GM21515 (cell line): ENCODE data around the gene FBXO46.
A peak's percentile ranks its signal among the peaks of the same experiment; 100 is the strongest.

ENCODE experiments used
- ATAC-seq: cut with Tn5 transposase; IDR thresholded peaks from one replicate; pipeline ENCODE4 v1.9.1; 2021; ENCODE audit not compliant: unreplicated experiment

The FBXO46 gene

DNA sequence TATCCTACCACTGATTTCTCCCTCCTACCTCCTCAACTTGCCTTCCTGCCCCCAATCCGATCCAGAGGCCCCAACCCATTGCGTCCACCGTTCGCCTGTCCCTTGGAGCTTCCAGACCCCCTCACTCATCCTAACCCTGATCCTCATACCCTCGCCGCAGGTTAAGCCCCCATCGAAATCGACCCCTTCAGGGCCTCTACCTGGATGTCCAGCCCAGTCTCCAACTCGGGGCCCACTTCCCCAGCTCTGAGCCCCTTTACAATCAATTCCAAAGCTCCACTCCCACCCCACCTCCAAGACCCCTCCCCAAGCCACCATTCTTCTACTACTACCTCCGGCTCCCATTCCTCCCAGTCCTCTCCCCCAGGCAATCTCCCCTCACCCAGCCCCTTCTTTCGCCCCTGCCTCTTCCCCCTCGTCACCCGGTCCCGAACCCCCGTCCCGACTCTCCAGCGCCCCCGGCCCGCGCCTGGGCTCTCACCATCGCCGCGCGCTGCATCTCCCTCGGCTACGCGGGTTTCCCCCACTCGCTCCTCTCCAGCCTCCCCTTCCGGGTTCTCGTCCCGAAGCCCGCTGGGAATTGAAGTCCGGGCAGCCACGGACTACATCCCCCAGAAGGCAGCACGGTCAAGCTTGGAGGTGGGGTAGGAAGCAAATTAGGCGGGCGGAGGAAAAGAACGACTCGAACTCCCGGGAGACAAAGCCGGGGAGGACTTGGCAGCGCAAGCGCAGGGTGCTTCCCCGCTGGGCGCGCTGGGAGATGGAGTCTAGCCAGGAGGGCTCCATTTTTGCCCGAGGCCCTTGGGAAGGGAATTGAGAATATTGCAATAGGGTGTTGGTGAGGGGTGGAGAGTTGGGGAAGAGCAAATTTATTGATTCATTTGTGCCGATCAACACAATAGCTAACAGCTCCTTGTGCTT lies at the start of gene FBXO46:
Gene FBXO46, minus strand, starts transcription at position 529 of the 921 bp plus-strand sequence. CDS start 17,401 bp downstream, outside the sequence.
- ATAC-seq, result peak; percentile 86

GRCh38 chr19:45780146-45780447 lies 49.4 kb upstream of the FBXO46 start:
- ATAC-seq, result no peak

GRCh38 chr19:45779231-45780145 lies 48.8 kb upstream of the FBXO46 start:
- peak; percentile 73 for ATAC-seq

- no peak for ATAC-seq
These were observed 47.4 kb upstream of the FBXO46 start for GRCh38 chr19:45778010-45778661.

GRCh38 chr19:45777395-45777961 lies 46.8 kb upstream of the FBXO46 start:
- ATAC-seq, result no peak

DNA sequence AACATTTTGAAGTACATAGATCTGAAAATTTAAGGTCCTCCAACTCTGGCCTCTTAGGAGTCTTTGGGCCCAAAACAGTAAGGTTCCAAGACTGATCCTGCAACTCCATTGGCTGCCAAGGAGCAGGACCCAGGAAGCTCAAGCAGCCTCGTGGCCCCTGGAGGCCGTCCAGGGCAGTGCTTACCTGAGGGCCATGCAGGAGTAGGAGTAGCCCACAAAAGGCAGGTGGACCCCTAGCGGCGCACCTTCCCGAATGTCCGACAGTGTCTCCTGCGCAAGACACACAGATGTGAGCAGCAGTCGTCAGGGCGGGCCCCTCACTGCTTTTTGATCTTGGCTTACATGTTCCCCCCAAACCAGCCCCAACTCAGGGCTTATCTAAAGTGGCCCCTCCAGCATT lies 44.1 kb upstream of the FBXO46 start:
- ATAC-seq, result no peak

- no peak for ATAC-seq
These were observed 42.7 kb upstream of the FBXO46 start for GRCh38 chr19:45773384-45773783.

DNA sequence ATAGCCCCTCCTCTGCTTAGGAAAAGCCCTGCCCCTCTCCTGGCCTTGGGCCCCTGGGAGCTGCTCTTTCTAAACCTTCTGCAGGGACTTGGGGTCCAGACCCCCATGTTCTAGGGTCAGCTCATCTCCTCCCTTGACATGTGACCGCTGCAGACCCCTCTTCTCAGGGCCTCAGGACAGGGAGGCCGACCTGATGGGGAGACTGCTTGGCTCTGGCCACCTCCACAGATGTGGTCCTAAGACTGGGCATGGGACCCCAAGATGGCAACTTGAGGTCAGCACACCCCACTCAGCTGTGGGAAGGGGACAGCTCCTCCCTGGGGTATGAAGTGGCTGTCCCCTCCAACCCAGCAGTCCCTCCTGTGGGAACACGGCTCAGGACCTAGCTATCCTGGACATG lies 42.2 kb upstream of the FBXO46 start:
- ATAC-seq, result no peak

DNA sequence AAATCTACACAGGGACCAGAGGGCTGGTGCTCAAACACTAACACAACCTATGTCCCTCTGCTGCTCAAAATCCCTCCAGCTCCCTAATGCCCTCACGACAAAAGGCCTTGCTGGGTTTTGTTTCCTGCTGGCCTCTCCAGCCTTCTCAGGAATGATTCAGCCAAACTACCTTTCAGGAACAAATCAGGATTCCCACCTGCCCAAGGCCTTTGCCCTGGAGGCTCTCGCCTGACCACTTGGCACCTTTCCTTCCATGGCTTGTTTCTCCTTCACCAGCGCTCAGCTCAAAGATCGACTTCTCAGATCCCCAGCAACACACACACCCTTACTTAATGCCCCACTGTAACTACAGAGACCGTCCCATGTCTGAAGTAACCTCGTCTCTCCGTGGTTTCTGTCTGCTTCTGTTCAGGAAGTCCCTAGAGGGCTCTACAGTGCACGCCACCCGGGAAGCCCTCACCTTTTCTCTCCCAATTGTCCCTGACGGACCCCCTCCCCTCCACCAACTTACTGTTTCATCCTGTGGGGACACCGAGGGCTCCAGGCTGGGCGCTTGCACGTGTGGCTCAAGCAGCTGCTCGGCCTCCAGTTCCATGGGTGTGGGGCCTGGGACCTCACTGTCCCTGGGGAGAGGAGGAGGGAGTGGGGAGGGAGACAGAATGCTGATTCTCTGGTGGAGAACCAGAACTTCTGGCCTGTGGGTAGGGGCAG lies 41.6 kb upstream of the FBXO46 start:
- ATAC-seq, result no peak

DNA sequence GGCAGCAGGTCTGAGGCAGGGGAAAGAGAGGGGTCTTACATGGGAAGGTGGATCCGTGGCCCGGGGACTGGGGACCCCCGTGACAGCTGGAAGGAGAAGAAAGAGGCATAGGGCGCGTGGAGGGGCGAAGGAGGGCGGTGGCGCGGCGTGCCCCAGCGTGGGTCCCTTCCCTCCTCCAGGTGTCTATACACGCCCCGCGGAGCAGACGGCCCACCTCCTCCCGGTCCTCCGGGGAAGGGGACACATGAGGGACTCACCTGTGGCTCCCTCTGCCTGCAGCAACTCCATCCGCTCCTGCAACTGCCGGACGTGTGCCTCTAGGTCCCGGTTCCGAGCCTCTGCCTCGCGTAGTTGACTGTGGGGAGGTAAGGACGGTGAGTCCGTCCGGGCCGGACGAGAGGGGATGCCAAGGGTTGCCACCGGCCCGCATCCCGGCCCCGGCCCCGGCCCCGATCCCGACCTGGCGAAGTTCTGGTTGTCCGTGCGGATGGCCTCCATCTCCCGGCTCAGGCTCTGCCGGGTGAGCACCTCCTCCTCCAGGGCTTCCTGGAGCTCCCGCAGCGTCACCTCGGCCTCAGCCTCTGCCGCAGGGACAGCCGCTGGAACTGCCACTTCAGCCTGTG lies 40.7 kb upstream of the FBXO46 start:
- no peak for ATAC-seq

DNA sequence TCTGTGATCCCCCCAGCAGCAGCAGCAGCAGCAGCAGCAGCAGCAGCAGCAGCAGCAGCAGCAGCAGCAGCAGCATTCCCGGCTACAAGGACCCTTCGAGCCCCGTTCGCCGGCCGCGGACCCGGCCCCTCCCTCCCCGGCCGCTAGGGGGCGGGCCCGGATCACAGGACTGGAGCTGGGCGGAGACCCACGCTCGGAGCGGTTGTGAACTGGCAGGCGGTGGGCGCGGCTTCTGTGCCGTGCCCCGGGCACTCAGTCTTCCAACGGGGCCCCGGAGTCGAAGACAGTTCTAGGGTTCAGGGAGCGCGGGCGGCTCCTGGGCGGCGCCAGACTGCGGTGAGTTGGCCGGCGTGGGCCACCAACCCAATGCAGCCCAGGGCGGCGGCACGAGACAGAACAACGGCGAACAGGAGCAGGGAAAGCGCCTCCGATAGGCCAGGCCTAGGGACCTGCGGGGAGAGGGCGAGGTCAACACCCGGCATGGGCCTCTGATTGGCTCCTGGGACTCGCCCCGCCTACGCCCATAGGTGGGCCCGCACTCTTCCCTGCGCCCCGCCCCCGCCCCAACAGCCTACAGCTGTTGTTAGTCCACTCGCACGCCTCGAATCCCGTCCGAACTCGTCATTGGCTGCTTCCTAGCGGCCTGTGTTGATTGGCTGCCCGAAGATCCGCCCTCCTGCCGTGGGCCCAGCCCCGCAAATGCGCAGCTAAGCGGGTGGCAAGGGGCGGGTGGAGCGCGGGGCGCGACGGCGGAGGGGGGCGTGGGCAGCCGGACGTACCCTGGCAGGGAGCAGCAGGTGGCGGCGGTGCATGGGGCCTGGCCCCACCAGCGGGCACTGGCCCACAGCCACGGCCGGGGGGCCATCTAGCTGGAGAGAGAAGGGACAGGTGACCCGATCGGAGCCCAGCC lies 39.8 kb upstream of the FBXO46 start:
- ATAC-seq, result peak; percentile 47

- no peak for ATAC-seq
These were observed 39.1 kb upstream of the FBXO46 start for GRCh38 chr19:45769821-45770191.

DNA sequence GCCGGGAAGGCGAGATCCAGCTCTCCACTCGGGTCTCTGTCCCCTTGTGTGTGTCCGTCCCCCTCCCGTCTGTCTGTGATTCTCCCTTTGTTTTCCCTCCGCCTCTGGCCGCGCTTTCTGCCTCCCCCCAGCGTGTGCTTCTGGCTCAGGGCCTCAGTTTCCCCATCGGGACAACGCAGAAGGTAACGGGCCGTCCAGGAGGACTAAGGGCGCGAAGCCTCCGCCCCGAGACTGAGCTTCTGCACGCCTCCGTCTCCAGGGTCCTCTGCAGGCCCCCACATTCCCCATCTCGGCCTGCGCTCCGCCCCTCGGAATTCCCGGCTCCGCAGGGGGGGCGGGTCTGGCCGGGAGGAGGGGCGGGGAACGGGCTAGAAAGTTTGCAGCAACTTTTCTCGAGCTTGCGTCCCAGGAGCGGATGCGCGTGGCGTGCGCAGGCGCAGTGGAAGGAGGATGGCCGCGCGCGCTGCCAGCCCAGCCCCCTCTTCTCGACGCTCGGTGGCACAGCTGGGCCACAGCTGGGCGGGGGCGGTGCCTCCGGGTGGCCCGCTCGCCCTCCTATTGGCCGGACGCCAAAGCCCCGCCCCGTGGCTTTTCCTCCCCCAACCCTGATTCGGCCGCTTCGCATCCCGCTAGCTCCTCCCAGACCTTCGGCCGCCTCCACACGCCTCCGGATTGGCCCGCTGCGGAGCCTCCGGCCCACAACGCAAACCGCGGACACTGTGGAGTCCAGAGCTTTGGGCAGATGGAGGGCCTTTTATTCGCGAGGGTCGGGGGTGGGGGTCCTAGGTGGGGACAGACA lies 38.5 kb upstream of the FBXO46 start, which contains the start of gene SIX5:
Gene SIX5, minus strand, starts transcription at position 269 of the 799 bp plus-strand sequence. CDS start 408 bp downstream, outside the sequence.
- ATAC-seq, result peak; percentile 50

GRCh38 chr19:45768655-45768983 lies 37.9 kb upstream of the FBXO46 start:
- ATAC-seq, result no peak

GRCh38 chr19:45767881-45768654 lies 37.4 kb upstream of the FBXO46 start:
- no peak for ATAC-seq

- no peak for ATAC-seq
These were observed 36.7 kb upstream of the FBXO46 start for GRCh38 chr19:45767410-45767880.

DNA sequence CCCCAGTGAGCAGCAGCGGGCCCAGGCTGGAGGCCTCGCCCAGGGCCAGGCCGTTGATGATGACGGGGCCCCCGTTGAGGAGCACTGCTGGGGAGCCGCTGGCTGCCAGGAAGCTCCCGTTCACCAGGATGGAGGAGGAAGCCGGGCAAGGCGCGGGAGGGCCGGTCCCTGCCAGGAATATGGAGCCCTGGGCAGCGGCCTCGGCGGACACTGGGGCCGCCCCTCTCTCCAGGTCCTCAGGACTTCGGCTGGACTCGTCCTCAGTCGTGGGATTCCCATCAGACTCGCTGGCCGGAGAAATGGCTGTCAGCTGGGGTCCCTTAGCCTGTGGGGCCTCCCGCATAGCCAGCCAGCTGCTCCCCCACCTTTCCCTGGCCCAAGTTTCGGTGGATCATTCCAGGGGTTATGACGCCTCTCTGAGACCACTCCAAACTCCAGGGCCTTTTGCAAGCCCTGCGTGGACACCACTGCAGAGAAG lies 36.2 kb upstream of the FBXO46 start:
- ATAC-seq, result no peak
